Activated T-helper 1 cell treated with anti-CD3 and anti-CD28 coated beads, Interleukin-12 subunit alpha, Interleukin-12 subunit beta, Interleukin-2, Interleukin-4 antibody, amounts not matched to agents 30 ng/mL and 10 ng/mL and 1 ng/mL, durations not matched to agents 14 hours and 24 hours and 36 hours (primary cell): ENCODE measurements around the gene LHPP. TPM values are rescaled to one million over a fixed set of nuclear protein-coding genes. Genes with fewer than 3 reads are reported as not detected.

Experiments
- DNase-seq: peaks from one replicate; pipeline ENCODE4 v3.0.0; 2021; ENCODE audit warnings: low spot score
- H3K27ac Mint-ChIP-seq: one replicate; pipeline ENCODE4 v1.8.0; 2021; ENCODE audit warnings: mild to moderate bottlenecking, mixed read lengths
- H3K27me3 Mint-ChIP-seq: one replicate; pipeline ENCODE4 v1.8.0; 2022; ENCODE audit warnings: mild to moderate bottlenecking, moderate library complexity, mixed read lengths; ENCODE audit not compliant: insufficient read depth
- H3K36me3 Mint-ChIP-seq: one replicate; pipeline ENCODE4 v1.8.0; 2021; ENCODE audit warnings: low read depth, mixed read lengths
- H3K4me1 Mint-ChIP-seq: one replicate; pipeline ENCODE4 v1.8.0; 2021; ENCODE audit warnings: low read depth, mixed read lengths
- H3K4me3 Mint-ChIP-seq: one replicate; pipeline ENCODE4 v1.8.0; 2021; ENCODE audit warnings: mild to moderate bottlenecking, moderate library complexity, mixed read lengths
- H3K9me3 Mint-ChIP-seq: one replicate; pipeline ENCODE4 v1.8.0; 2021; ENCODE audit warnings: mixed read lengths
- intact Hi-C: fragments of 100-400 bp; cut with micrococcal nuclease; formaldehyde crosslinking; loops from one replicate; pipeline ENCODE4 v1.15.1; 2024
- total RNA-seq: library from RNA; stranded (reverse); gene quantifications from 2 replicates; pipeline ENCODE4 v1.2.3, GENCODE V29; 2022

LHPP gene
- total RNA-seq, 1 donor from 2014 or later, result 5.0 TPM

DNA sequence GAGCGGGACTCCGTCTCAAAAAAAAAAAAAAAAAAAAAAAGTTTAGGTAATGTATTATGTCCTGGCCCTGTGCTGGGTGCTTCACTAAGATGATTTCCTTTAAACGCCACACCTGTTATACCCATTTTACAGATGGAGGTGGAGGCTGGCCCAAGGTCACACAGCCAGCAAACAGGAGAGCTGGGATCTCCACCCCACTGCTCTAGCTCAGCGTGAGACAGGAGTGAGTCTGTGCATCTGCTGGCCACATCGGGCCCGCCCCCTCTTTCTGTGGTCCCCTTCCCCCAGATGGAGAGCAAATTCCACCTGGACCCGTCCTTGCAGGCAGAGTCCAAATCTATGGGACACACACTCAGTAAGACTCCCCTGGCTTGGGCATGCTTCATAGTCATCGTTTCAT, 51.0 kb downstream of the LHPP start:
- H3K9me3 Mint-ChIP-seq, result no peaks in the 10 kb centered on the region
- H3K27ac Mint-ChIP-seq, result no peak overlapping the region
- intact Hi-C loops, result no loop called here

GRCh38 chr10:124515244-124515970, 53.8 kb downstream of the LHPP start:
- no peaks in the 10 kb centered on the region for H3K36me3 Mint-ChIP-seq
- DNase-seq, result no peak
- H3K27ac Mint-ChIP-seq, result no peak overlapping the region
- intact Hi-C loops, result no loop called here
- no peaks in the 10 kb centered on the region for H3K4me1 Mint-ChIP-seq
- no peaks in the 10 kb centered on the region for H3K9me3 Mint-ChIP-seq
- no peaks in the 10 kb centered on the region for H3K27me3 Mint-ChIP-seq
- no peak overlapping the region for H3K4me3 Mint-ChIP-seq

More for the DNA sequence above, 51.0 kb downstream of the LHPP start:
- Mint-ChIP-seq H3K27me3 (no peaks in the 10 kb centered on the region), H3K4me1 (no peaks in the 10 kb centered on the region), H3K4me3 (no peak overlapping the region), H3K36me3 (no peaks in the 10 kb centered on the region)
- no peak for DNase-seq

- H3K9me3 Mint-ChIP-seq, result no peaks in the 10 kb centered on the region
- no peaks in the 10 kb centered on the region for H3K27me3 Mint-ChIP-seq
- intact Hi-C loops, result no loop called here
- H3K4me3 Mint-ChIP-seq, result no peak overlapping the region
- H3K4me1 Mint-ChIP-seq, result no peaks in the 10 kb centered on the region
- no peak for DNase-seq
- H3K27ac Mint-ChIP-seq, result no peak overlapping the region
- no peaks in the 10 kb centered on the region for H3K36me3 Mint-ChIP-seq
These were observed 54.6 kb downstream of the LHPP start for GRCh38 chr10:124516181-124516580.

DNA sequence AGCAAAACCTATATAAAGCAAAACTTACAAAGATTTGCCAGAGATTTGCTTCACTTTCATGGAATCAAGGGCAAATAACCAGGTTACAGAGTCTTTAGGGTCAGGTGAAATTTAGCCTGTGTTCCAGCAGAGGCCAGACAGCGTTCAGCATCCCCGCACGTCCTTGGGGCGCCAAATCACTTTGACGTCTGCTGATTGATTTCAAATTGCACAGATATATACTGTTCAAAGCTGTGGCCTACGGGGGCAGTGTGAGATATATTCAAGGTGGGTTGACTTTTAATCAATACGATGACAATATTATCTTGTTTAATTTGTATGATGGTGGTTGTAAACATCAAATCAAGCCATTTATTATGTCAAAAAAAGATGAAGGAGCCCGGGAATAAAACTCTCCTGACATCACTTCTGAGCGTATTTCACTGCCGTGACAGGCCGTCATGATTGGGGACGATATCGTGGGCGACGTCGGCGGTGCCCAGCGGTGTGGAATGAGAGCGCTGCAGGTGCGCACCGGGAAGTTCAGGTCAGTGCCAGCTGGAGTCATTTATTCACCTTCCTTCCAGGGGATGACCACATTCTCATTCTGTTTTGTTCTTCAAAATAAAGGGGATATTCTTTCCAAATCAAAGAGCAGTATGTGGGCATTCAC, 55.2 kb downstream of the LHPP start:
- H3K4me3 Mint-ChIP-seq, result no peak overlapping the region
- H3K9me3 Mint-ChIP-seq, result no peaks in the 10 kb centered on the region
- no peaks in the 10 kb centered on the region for H3K4me1 Mint-ChIP-seq
- intact Hi-C loops, result no loop called here
- H3K27me3 Mint-ChIP-seq, result no peaks in the 10 kb centered on the region
- H3K36me3 Mint-ChIP-seq, result no peaks in the 10 kb centered on the region
- H3K27ac Mint-ChIP-seq, result no peak overlapping the region
- DNase-seq, result no peak

- Mint-ChIP-seq H3K4me1 (no peaks in the 10 kb centered on the region), H3K27ac (no peak overlapping the region), H3K9me3 (no peaks in the 10 kb centered on the region), H3K27me3 (no peaks in the 10 kb centered on the region), H3K36me3 (no peaks in the 10 kb centered on the region), H3K4me3 (no peak overlapping the region)
- intact Hi-C loops, result no loop called here
- DNase-seq, result no peak
These were observed 55.8 kb downstream of the LHPP start for GRCh38 chr10:124517461-124517860.

- H3K27ac Mint-ChIP-seq, result no peak overlapping the region
- H3K4me1 Mint-ChIP-seq, result no peaks in the 10 kb centered on the region
- H3K27me3 Mint-ChIP-seq, result no peaks in the 10 kb centered on the region
- no peaks in the 10 kb centered on the region for H3K36me3 Mint-ChIP-seq
- H3K4me3 Mint-ChIP-seq, result no peak overlapping the region
- intact Hi-C loops, result no loop called here
- no peak for DNase-seq
- H3K9me3 Mint-ChIP-seq, result no peaks in the 10 kb centered on the region
These were observed 56.3 kb downstream of the LHPP start for GRCh38 chr10:124517931-124518330.

DNA sequence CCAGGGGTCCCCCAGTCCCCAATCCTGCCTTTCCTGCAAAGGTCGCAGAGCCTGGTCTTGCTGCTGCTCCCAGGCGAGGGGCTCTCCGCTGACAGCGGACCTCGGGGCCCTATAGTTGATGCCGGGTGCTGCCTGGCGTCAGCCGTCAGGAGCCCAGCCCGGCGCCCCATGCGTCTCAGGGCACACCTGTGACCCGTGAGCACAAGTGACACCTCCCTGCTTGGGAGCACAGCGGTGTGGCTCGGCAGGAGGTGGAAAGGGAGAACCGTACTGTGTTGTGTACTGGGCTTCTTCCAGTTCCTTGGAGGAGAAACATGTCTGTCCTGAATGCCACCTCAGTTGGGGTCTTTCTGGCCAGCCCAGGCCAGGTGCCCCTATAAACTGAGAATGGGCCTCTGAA, 56.7 kb downstream of the LHPP start:
- no peaks in the 10 kb centered on the region for H3K27me3 Mint-ChIP-seq
- no peaks in the 10 kb centered on the region for H3K36me3 Mint-ChIP-seq
- intact Hi-C loops, result no loop called here
- no peak overlapping the region for H3K27ac Mint-ChIP-seq
- H3K4me1 Mint-ChIP-seq, result no peaks in the 10 kb centered on the region
- no peak for DNase-seq
- H3K4me3 Mint-ChIP-seq, result no peak overlapping the region
- H3K9me3 Mint-ChIP-seq, result no peaks in the 10 kb centered on the region

DNA sequence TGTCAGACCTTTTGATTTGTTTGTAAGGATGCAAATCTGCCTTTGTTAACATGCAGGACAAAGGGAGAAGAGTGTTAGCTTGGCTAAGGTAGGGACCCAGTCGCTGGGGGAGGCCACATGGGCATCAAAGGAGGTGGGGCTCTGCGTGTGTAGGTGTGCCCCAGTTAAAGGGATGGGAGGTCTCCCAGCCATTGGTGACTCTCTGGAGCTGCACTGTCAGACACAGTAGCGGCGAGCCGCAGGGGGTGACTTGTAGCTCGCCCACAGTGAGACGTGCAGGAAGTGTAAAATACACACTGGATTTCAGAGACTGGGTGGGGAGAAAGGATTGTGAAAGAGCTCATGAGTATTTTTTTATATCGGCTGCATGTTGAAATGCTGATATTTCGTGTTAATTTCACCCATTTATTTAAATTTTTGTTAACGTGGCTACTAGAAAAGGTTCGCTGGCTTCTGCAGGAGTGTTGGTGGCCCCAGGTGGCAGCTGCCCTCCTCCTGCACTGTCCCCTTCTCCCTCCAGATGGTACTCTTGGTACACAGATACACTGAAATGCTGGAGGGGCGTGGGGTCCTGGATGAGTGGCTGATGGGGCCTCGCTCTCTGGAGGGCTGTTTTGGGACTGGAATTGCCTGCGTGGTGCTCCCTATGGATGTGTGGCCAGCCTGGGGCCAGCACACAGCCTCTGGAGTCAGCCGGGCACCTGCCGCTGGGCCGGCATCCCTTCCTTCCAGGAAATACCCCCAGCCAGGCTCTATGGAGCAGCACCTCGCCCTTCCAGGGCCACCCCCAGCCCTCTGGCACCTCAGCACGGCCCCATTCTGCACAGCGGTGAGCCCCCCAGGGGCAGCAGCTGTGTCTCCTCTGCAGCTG, 59.2 kb downstream of the LHPP start:
- H3K27ac Mint-ChIP-seq, result no peak overlapping the region
- no peak overlapping the region for H3K4me3 Mint-ChIP-seq
- H3K27me3 Mint-ChIP-seq, result no peaks in the 10 kb centered on the region
- H3K9me3 Mint-ChIP-seq, result no peaks in the 10 kb centered on the region
- intact Hi-C loops, result no loop called here
- no peaks in the 10 kb centered on the region for H3K4me1 Mint-ChIP-seq
- H3K36me3 Mint-ChIP-seq, result no peaks in the 10 kb centered on the region
- DNase-seq, result no peak

DNA sequence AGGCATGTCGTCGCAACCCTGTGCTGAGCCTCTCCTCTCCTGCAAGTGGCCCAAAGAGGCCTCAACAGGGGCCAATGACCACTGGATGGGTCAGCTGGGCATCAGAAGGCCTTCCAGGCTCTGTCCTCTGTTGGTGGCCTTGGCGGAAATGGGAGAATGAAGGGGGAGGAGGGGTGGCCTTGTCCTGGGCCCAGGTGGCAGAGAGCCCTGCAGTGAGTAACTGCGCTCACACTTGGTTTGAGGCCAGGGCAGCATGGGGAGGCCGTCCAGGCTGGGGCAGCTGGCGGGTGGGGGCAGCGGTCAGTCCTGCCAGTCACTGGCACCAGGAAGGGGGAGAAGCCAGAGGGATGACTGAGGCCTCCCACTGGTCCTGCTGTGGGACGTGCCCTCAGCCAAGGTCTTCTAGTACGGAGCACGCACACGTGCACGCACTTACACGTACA, 59.8 kb downstream of the LHPP start:
- H3K27ac Mint-ChIP-seq, result no peak overlapping the region
- no peaks in the 10 kb centered on the region for H3K27me3 Mint-ChIP-seq
- intact Hi-C loops, result no loop called here
- no peaks in the 10 kb centered on the region for H3K4me1 Mint-ChIP-seq
- no peaks in the 10 kb centered on the region for H3K36me3 Mint-ChIP-seq
- no peak for DNase-seq
- H3K4me3 Mint-ChIP-seq, result no peak overlapping the region
- no peaks in the 10 kb centered on the region for H3K9me3 Mint-ChIP-seq

GRCh38 chr10:124522131-124522932, 60.7 kb downstream of the LHPP start:
- no peak overlapping the region for H3K27ac Mint-ChIP-seq
- H3K4me3 Mint-ChIP-seq, result no peak overlapping the region
- H3K4me1 Mint-ChIP-seq, result no peaks in the 10 kb centered on the region
- H3K36me3 Mint-ChIP-seq, result no peaks in the 10 kb centered on the region
- intact Hi-C loops, result no loop called here
- H3K9me3 Mint-ChIP-seq, result no peaks in the 10 kb centered on the region
- H3K27me3 Mint-ChIP-seq, result no peaks in the 10 kb centered on the region
- no peak for DNase-seq

DNA sequence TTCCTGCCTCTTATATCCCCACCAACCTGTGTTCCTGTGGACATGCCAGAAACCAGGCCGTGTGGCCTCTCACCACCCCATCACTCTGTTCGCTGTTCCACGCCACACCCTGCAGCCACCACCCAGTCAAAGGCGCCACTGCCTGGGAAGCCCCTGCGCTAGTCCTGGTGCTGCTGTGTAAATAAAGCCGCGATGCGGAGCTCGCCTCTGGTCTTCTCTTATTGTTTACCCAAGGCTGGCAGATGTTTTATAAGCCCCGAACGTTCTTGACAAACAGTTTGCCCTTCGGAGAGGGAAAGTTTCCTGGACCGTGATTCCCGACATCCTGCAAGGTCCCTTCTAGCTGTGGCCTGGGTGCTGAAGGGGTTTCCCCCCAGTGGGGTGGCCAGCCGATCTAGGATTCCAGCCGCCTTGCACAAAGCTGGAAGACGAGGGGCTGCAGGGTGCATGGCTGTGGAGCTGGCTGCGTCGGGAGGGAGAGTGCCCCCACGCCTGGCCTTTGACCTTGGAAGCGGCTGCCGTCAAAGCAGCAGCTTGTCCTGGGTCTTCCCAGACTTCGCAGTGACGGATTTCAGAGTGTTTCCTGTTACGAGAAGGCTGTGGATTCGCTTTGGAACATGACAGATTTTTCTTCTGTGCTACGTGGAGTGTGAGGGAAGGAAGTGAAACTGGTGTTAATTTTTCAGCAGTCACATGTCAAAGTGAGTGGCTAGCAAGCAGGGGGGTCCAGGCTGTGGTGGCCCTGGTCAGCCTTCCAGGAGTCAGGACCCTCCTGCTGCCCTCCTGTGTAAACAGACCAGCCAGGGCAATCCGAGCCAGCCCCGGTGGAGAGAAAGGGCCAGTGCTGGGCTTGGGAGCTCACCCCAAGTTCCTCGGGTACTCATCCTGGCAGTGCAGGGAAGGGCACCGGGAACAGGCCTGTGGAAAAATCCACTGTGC, 61.6 kb downstream of the LHPP start:
- Mint-ChIP-seq H3K4me3 (no peak overlapping the region), H3K27ac (no peak overlapping the region), H3K27me3 (no peaks in the 10 kb centered on the region), H3K4me1 (no peaks in the 10 kb centered on the region), H3K9me3 (no peaks in the 10 kb centered on the region), H3K36me3 (no peaks in the 10 kb centered on the region)
- no peak for DNase-seq
- intact Hi-C loops, result no loop called here

GRCh38 chr10:124523901-124524300, 62.3 kb downstream of the LHPP start:
- intact Hi-C loops, result no loop called here
- Mint-ChIP-seq H3K4me3 (no peak overlapping the region), H3K36me3 (no peaks in the 10 kb centered on the region), H3K27me3 (no peaks in the 10 kb centered on the region), H3K4me1 (no peaks in the 10 kb centered on the region), H3K27ac (no peak overlapping the region), H3K9me3 (no peaks in the 10 kb centered on the region)
- no peak for DNase-seq
